RPMI7951 (cell line): Measurements from ENCODE around the gene PPP1R14D. TPM values are rescaled to one million over a fixed set of nuclear protein-coding genes. Genes with fewer than 3 reads are reported as not detected.
"Not testable (repeated sequence)": the region's sequence is repeated elsewhere in the genome, so short reads cannot be mapped to it uniquely, and the experiment has no call there.

ENCODE experiments used
- DNase-seq: peaks from one replicate; pipeline ENCODE4 v3.0.0-alpha.2; 2012; ENCODE audit warnings: low read depth
- total RNA-seq: library from RNA; depleted of rRNA; stranded (reverse); fragments of >200 nt; shearing (Covaris generic); gene quantifications from 2 replicates; pipeline ENCODE4 v1.2.3, GENCODE V29; 2014; rRNA removed

PPP1R14D gene
- total RNA-seq, result not detected in 2 replicates

- DNase-seq, result no peak
These were observed at the start of gene PPP1R14D for GRCh38 chr15:40828447-40829036. Gene PPP1R14D, minus strand, starts transcription at chr15:40828708. Its CDS starts 67 bp downstream, at chr15:40828641.

GRCh38 chr15:40877694-40878093 is 49.2 kb upstream of the PPP1R14D start:
- no peak for DNase-seq

- DNase-seq, result peak; percentile 78
These were observed 47.7 kb upstream of the PPP1R14D start for GRCh38 chr15:40875991-40876730.

- peak; percentile 53 for DNase-seq
These were observed 45.4 kb upstream of the PPP1R14D start, which contains the start of gene RHOV for GRCh38 chr15:40873694-40874561. Gene RHOV, minus strand, starts transcription at chr15:40874234. Its CDS starts 95 bp downstream, at chr15:40874139.

GRCh38 chr15:40872791-40873693 is 44.5 kb upstream of the PPP1R14D start:
- no peak for DNase-seq

- DNase-seq, result no peak
These were observed 43.5 kb upstream of the PPP1R14D start for GRCh38 chr15:40871749-40872617.

GRCh38 chr15:40870716-40871115 is 42.2 kb upstream of the PPP1R14D start:
- no peak for DNase-seq

GRCh38 chr15:40869686-40870085 is 41.2 kb upstream of the PPP1R14D start:
- no peak for DNase-seq

- no peak for DNase-seq
These were observed 38.7 kb upstream of the PPP1R14D start for GRCh38 chr15:40867199-40867598.

GRCh38 chr15:40863660-40864270 is 35.3 kb upstream of the PPP1R14D start:
- no peak for DNase-seq

- not testable (repeated sequence) for DNase-seq
These were observed 32.6 kb upstream of the PPP1R14D start for GRCh38 chr15:40861147-40861546.

- peak; percentile 70 for DNase-seq
These were observed 30.8 kb upstream of the PPP1R14D start for GRCh38 chr15:40859206-40859851.

- no peak for DNase-seq
These were observed 30.2 kb upstream of the PPP1R14D start for GRCh38 chr15:40858706-40859105.

GRCh38 chr15:40857601-40858341 is 29.3 kb upstream of the PPP1R14D start:
- peak; percentile 63 for DNase-seq

- no peak for DNase-seq
These were observed 28.2 kb upstream of the PPP1R14D start for GRCh38 chr15:40856746-40857145.

GRCh38 chr15:40855706-40856234 is 27.3 kb upstream of the PPP1R14D start:
- DNase-seq, result no peak

- no peak for DNase-seq
These were observed 25.7 kb upstream of the PPP1R14D start for GRCh38 chr15:40854161-40854560.

- no peak for DNase-seq
These were observed 24.9 kb upstream of the PPP1R14D start for GRCh38 chr15:40853241-40853890.
